ENCODE measurements around the gene GMDS. TPM values are rescaled to one million over a fixed set of nuclear protein-coding genes. Genes with fewer than 3 reads are reported as not detected.

GMDS gene
- total and polyA plus RNA-seq, 2 of the 8 experiments (the other 6 are each of a cell fraction or from before 2014, with no cell fraction given), result 16.8 to 50.0 TPM

GRCh38 chr6:1809291-1809988 is 436.0 kb downstream of the GMDS start (continued):
- no peak for TF ChIP-seq CHD7 (IDR thresholded peaks at IDR 0.05; ENCODE audit: insufficient replicate concordance, low read length)
- TF ChIP-seq KDM1A (IDR thresholded peaks at IDR 0.05; ENCODE audit: borderline replicate concordance, low read length), result no peak
